Right lobe of liver (tissue), 6 donors: Measurements from ENCODE around the gene KDM1A. TPM values are rescaled to one million over a fixed set of nuclear protein-coding genes. Genes with fewer than 3 reads are reported as not detected.

Source experiments
- ATAC-seq, 4 donors: fragments of 200-7000 bp; cut with Tn5 transposase; one replicate each; pipeline ENCODE4 v1.9.1; 2020; ENCODE audit warnings: mild to moderate bottlenecking in 4 of 4, moderate library complexity in 4 of 4
- DNase-seq, 3 donors: peaks; one replicate each; pipeline ENCODE4 v3.0.0-alpha.2; 2020
- H3K27ac ChIP-seq, 3 donors: fragments of 200-600 bp; one replicate each; pipeline ENCODE4 v1.8.0; 2022
- H3K27me3 ChIP-seq, 2 donors: fragments of 200-600 bp; one replicate each; pipeline ENCODE4 v1.8.0; 2022
- H3K36me3 ChIP-seq, 4 donors: fragments of 200-600 bp; sonication (generic) in 1 of 4; one replicate each; pipeline versions ENCODE4 v1.5.1 to v1.8.0; 2017 to 2022; ENCODE audit warnings: control low read depth in 1 of 4
- H3K4me1 ChIP-seq, 4 donors: fragments of 200-600 bp; sonication (generic) in 1 of 4; one replicate each; pipeline versions ENCODE4 v1.5.1 to v1.8.0; 2017 to 2022; ENCODE audit warnings: control low read depth in 1 of 4
- H3K4me3 ChIP-seq, 3 donors: fragments of 200-600 bp; one replicate each; pipeline ENCODE4 v1.8.0; 2022
- H3K9me3 ChIP-seq, 4 donors: fragments of 200-600 bp; sonication (generic) in 1 of 4; one replicate each; pipeline versions ENCODE4 v1.5.1 to v1.8.0; 2017 to 2022; ENCODE audit warnings: control low read depth in 1 of 4
- POLR2A ChIP-seq: fragments of 450-650 bp; IDR thresholded peaks from one replicate; pipeline ENCODE4 v1.6.1; 2017; ENCODE audit warnings: antibody characterized with exemption, mild to moderate bottlenecking
- WGBS: methylation state at CpG from one replicate; pipeline ENCODE4 v1.1.6; 2018; ENCODE audit warnings: low coverage, low lambda C conversion rate; ENCODE audit not compliant: insufficient coverage; ENCODE audit errors: missing lambda C conversion rate; 5-methylcytosine and 5-hydroxymethylcytosine counted together
- intact Hi-C, 2 donors: fragments of 100-400 bp; cut with DNase I; formaldehyde crosslinking; loops; one replicate each; pipeline versions ENCODE4 v1.11.2 to v1.14.1; 2022
- total RNA-seq, 6 experiments: library from RNA; depleted of rRNA in 2 of 6; stranded (reverse); fragments of >200 nt in 2 of 6; fragmentation: NEBNext Ultra II Directional in 3 of 6; extraction: Animal tissue kit (Norgen Biotek cat#: 25700) in 3 of 6; gene quantifications; one replicate each; pipeline versions ENCODE4 v1.1.0 to v1.2.4, GENCODE V29; 2016 to 2023
- TF ChIP-seq, protein P1 (sequence below), 4 donors: fragments of 200-600 bp in 3 of 4; fragments of 450-650 bp in 1 of 4; IDR thresholded peaks; one replicate each; pipeline versions ENCODE4 v1.5.1 to v1.8.0; 2016 to 2022; ENCODE audit warnings: antibody characterized with exemption in 4 of 4, mild to moderate bottlenecking in 2 of 4
- donor health status: DM: no; HTN: yes; CAD: no.
- donor health status: DM: no; HTN: no; CAD: no.
- donor health status: DM: no; HTN: no; CAD: no.
- donor health status: DM: no; HTN: yes; CAD: no.
- donor health status: DM: no; HTN: yes; CAD: no.

Gene KDM1A
- total RNA-seq, 6 experiments from 2014 or later: 15.3 to 22.2 (median 18.6) TPM

DNA sequence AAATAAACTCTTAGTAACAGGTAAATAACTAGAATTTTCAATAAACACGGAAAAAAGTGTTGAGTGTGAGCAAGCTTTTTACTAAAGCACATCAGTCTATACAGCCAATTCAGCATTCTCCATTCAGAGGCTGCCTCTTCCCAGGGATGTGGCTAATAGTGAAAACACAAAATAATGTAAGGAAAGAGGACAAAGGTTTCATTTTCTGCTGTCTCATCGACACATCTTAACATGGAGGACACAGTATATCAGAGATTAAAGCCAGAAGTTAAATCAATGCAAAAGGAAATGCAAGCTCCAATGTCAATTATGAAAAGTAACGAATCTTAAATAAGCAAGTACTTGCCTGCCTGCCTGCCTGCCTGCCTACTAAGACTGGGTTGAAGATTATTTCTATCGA lies 106.2 kb downstream of the KDM1A start:
- H3K27me3 ChIP-seq: no peaks in the 10 kb centered on the region
- no peak for ATAC-seq

GRCh38 chr1:23126200-23126599 lies 106.9 kb downstream of the KDM1A start:
- intact Hi-C loops: no loop called here
- WGBS: 0% methylated on average over 1 of the region's 1 CpG

More for the DNA sequence above, 106.2 kb downstream of the KDM1A start:
- 84% methylated on average over 4 of the region's 4 CpGs for WGBS
- no peak overlapping the region for H3K27ac ChIP-seq
- intact Hi-C loops: no loop called here
- no peaks in the 10 kb centered on the region for H3K36me3 ChIP-seq
- peaks cover 0 to 13% (median 0%) of the 10 kb centered on the region in 4 donors for H3K4me1 ChIP-seq
- TF ChIP-seq, protein P1, sequence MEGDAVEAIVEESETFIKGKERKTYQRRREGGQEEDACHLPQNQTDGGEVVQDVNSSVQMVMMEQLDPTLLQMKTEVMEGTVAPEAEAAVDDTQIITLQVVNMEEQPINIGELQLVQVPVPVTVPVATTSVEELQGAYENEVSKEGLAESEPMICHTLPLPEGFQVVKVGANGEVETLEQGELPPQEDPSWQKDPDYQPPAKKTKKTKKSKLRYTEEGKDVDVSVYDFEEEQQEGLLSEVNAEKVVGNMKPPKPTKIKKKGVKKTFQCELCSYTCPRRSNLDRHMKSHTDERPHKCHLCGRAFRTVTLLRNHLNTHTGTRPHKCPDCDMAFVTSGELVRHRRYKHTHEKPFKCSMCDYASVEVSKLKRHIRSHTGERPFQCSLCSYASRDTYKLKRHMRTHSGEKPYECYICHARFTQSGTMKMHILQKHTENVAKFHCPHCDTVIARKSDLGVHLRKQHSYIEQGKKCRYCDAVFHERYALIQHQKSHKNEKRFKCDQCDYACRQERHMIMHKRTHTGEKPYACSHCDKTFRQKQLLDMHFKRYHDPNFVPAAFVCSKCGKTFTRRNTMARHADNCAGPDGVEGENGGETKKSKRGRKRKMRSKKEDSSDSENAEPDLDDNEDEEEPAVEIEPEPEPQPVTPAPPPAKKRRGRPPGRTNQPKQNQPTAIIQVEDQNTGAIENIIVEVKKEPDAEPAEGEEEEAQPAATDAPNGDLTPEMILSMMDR (IDR thresholded peaks at IDR 0.05): no peak
- TF ChIP-seq POLR2A: no peak
- H3K4me3 ChIP-seq: no peak overlapping the region
- DNase-seq: no peak
- no peaks in the 10 kb centered on the region for H3K9me3 ChIP-seq

DNA sequence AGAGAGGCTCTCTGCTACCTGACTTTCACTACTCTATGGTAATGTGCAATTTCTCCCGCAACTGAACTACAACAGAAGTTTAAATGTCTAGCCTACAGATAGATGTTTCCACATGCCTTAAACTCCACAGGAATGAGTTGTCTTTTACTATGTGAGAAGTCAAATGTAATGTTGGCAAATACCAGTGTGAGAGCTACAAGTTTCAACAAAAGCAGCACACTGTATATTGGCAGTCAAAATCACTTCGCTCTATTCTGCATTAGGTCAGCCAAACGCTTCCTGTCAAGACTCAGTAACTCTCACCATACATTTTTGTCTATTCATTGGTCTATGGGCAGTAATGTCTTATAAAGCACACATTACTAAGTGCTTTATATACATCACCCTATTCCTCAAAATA lies 107.5 kb downstream of the KDM1A start:
- no peaks in the 10 kb centered on the region for H3K36me3 ChIP-seq
- no peak for ATAC-seq
- H3K4me1 ChIP-seq: peaks cover 0 to 13% (median 0%) of the 10 kb centered on the region in 4 donors
- H3K27ac ChIP-seq: no peak overlapping the region
- no peak for DNase-seq
- intact Hi-C loops: no loop called here
- no peaks in the 10 kb centered on the region for H3K27me3 ChIP-seq
- WGBS: 76% methylated on average over 3 of the region's 3 CpGs
- TF ChIP-seq POLR2A: no peak
- TF ChIP-seq, protein P1 (IDR thresholded peaks at IDR 0.05): no peak
- H3K9me3 ChIP-seq: no peaks in the 10 kb centered on the region
- no peak overlapping the region for H3K4me3 ChIP-seq

More at GRCh38 chr1:23126200-23126599, 106.9 kb downstream of the KDM1A start:
- ATAC-seq: no peak
- Histone ChIP-seq H3K4me1 (peaks cover 0 to 13% (median 0%) of the 10 kb centered on the region in 4 donors), H3K36me3 (no peaks in the 10 kb centered on the region), H3K27ac (no peak overlapping the region), H3K27me3 (no peaks in the 10 kb centered on the region), H3K9me3 (no peaks in the 10 kb centered on the region), H3K4me3 (no peak overlapping the region)
- no peak for DNase-seq
- TF ChIP-seq, protein P1 (IDR thresholded peaks at IDR 0.05): no peak
- TF ChIP-seq POLR2A: no peak

GRCh38 chr1:23129846-23130245 lies 110.6 kb downstream of the KDM1A start:
- H3K4me1 ChIP-seq: no peaks in the 10 kb centered on the region
- intact Hi-C loops: no loop called here
- ATAC-seq (no peak), DNase-seq (no peak)
- H3K27me3 ChIP-seq: no peaks in the 10 kb centered on the region
- H3K36me3 ChIP-seq: no peaks in the 10 kb centered on the region
- no peak for TF ChIP-seq POLR2A
- TF ChIP-seq, protein P1 (IDR thresholded peaks at IDR 0.05): no peak
- H3K9me3 ChIP-seq: no peaks in the 10 kb centered on the region
- H3K4me3 ChIP-seq: no peak overlapping the region
- no peak overlapping the region for H3K27ac ChIP-seq

DNA sequence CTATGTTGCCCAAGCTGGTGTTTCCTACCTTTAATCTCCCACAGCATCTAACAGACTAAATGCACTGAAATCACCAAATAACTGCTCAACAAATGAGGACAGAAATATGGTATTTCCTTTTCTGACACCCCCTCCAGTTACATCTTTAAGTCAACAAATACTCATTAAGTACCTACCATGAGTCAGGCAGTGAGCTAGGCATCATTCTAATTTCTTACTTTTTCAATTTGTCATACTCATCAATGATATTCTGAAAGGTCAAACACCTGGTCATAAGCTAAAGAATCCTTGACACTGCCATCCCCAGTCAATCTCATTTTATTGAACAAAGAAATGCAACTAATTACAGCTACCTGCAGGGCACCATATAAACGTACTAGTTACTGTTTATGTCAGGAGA lies 112.8 kb downstream of the KDM1A start:
- WGBS: 56% methylated on average over 1 of the region's 1 CpG
- no peak overlapping the region for H3K4me3 ChIP-seq
- no peaks in the 10 kb centered on the region for H3K4me1 ChIP-seq
- intact Hi-C loops: no loop called here
- DNase-seq (no peak), ATAC-seq (no peak)
- no peaks in the 10 kb centered on the region for H3K27me3 ChIP-seq
- H3K9me3 ChIP-seq: no peaks in the 10 kb centered on the region
- H3K36me3 ChIP-seq: no peaks in the 10 kb centered on the region
- H3K27ac ChIP-seq: no peak overlapping the region
- TF ChIP-seq, protein P1 (IDR thresholded peaks at IDR 0.05): no peak
- TF ChIP-seq POLR2A: no peak
